Panc1 (cell line): Measurements from ENCODE around the gene WDR88. TPM values are rescaled to one million over a fixed set of nuclear protein-coding genes. Genes with fewer than 3 reads are reported as not detected.
"Not testable (repeated sequence)": the region's sequence is repeated elsewhere in the genome, so short reads cannot be mapped to it uniquely, and the experiment has no call there.

Source experiments
- ATAC-seq: fragments of 200-7000 bp; cut with Tn5 transposase; 2 replicates; pipeline ENCODE4 v1.9.1; 2020; ENCODE audit warnings: mild to moderate bottlenecking, moderate library complexity
- BruUV-seq: library from RNA; stranded (reverse); fragments of 400-500 nt; replicated peaks from 2 replicates; lab custom pipeline; 2021; lab: Mats Ljungman, UMichigan
- CTCF ChIA-PET: fragments of 300-600 bp; sonication (Branson Sonifier 250); formaldehyde crosslinking; loops from one replicate; lab custom pipeline; 2022; ENCODE audit warnings: antibody characterized with exemption; lab: Charles Lee
- POLR2A ChIA-PET: fragments of 300-600 bp; sonication (Branson Sonifier 250); formaldehyde crosslinking; loops from one replicate; lab custom pipeline; 2022; ENCODE audit warnings: antibody characterized with exemption; lab: Charles Lee
- DNase-seq: peaks from one replicate; pipeline ENCODE4 v3.0.0-alpha.2; 2010; ENCODE audit warnings: low read depth, low spot score
- H3K27ac ChIP-seq: 2 replicates; pipeline ENCODE4 v1.5.1; 2011; ENCODE audit warnings: mild to moderate bottlenecking, low read length, inconsistent platforms
- H3K27me3 ChIP-seq: fragments of 200-500 bp; sonication (Bioruptor generic); 2 replicates; pipeline ENCODE4 v1.6.0; 2014; ENCODE audit warnings: low read length, inconsistent platforms; ENCODE audit not compliant: control insufficient read depth, insufficient read depth
- H3K36me3 ChIP-seq: fragments of 200-500 bp; sonication (Bioruptor generic); 2 replicates; pipeline ENCODE4 v1.5.1; 2014; ENCODE audit warnings: inconsistent platforms, mild to moderate bottlenecking, low read length, moderate library complexity; ENCODE audit not compliant: control insufficient read depth, insufficient read depth
- H3K4me1 ChIP-seq: 2 replicates; pipeline ENCODE4 v1.5.1; 2011; ENCODE audit warnings: inconsistent platforms, mild to moderate bottlenecking, low read length, moderate library complexity; ENCODE audit not compliant: control insufficient read depth, insufficient read depth
- H3K4me3 ChIP-seq, 2 experiments: 2 replicates each; pipeline ENCODE4 v1.5.1; 2011 to 2012; ENCODE audit warnings: low read depth in 2 of 2, low read length in 2 of 2, mild to moderate bottlenecking in 2 of 2, inconsistent platforms in 1 of 2, moderate library complexity in 1 of 2
- H3K9me3 ChIP-seq: fragments of 200-500 bp; sonication (Bioruptor generic); 2 replicates; pipeline ENCODE4 v1.5.1; 2014; ENCODE audit warnings: low read depth, mild to moderate bottlenecking, inconsistent platforms, low read length, moderate library complexity; ENCODE audit not compliant: control insufficient read depth, insufficient read depth
- CTCF ChIP-seq: fragments of 450-650 bp; IDR thresholded peaks from 2 replicates; pipeline ENCODE4 v1.5.1; 2017; ENCODE audit warnings: mild to moderate bottlenecking
- POLR2AphosphoS5 ChIP-seq: IDR thresholded peaks from 2 replicates; pipeline ENCODE4 v1.6.1; 2012; ENCODE audit warnings: mild to moderate bottlenecking, low read depth, low read length, moderate library complexity
- REST ChIP-seq, 2 experiments: IDR thresholded peaks; 2 replicates each; pipeline ENCODE4 v1.6.1; 2011 to 2012; ENCODE audit warnings: low read depth in 2 of 2, control low read depth in 1 of 2, low read length in 1 of 2, mild to moderate bottlenecking in 1 of 2, moderate library complexity in 1 of 2; ENCODE audit not compliant: insufficient read depth in 1 of 2
- SIN3A ChIP-seq: IDR thresholded peaks from 2 replicates; pipeline ENCODE4 v1.6.1; 2012; ENCODE audit warnings: low read depth, mild to moderate bottlenecking, low read length, moderate library complexity, borderline replicate concordance; ENCODE audit not compliant: insufficient read depth
- TCF7L2 ChIP-seq: IDR thresholded peaks from 2 replicates; pipeline ENCODE4 v1.6.1; 2011; ENCODE audit warnings: mild to moderate bottlenecking, low read depth, low read length, inconsistent platforms
- in situ Hi-C: cut with HindIII; loops from 2 replicates; pipeline ENCODE4 v1.10.0; 2016; ENCODE audit warnings: low sequenced_read_pairs, low pct_unique_long_range_greater_than_20kb
- intact Hi-C: fragments of 100-400 bp; cut with micrococcal nuclease; formaldehyde crosslinking; loops from one replicate; pipeline ENCODE4 v1.10.0; 2022; ENCODE audit not compliant: unreplicated experiment
- total RNA-seq: library from RNA; stranded (reverse); gene quantifications from one replicate; pipeline ENCODE4 v1.2.1, GENCODE V29; 2021; ENCODE audit not compliant: unreplicated experiment

The WDR88 gene
- total RNA-seq, 1 experiment from 2014 or later: 0.31 TPM

DNA sequence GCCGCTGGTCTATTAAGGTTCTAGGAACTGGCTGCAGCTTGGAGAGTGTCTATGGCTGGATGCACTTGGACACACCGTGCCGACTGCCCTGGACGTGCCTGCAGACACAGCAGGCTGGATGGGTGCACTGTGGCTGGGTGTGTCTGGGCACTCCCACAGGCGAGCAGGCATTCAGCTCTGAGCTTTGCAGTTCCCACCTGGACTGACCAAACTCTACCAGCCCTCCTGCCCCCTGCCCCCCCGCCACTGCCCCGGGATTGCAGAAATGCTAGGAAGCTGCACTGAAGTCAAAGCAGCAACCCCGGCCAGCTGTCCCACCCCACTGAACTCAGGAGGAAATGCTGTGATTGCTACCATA is 55.2 kb downstream of the WDR88 start:
- H3K27me3 ChIP-seq: no peaks in the 10 kb centered on the region
- no peaks in the 10 kb centered on the region for H3K36me3 ChIP-seq
- TF ChIP-seq POLR2AphosphoS5 (no peak), SIN3A (no peak), CTCF (no peak)
- H3K4me1 ChIP-seq: peaks cover 4% of the 10 kb centered on the region
- no peak overlapping the region for H3K27ac ChIP-seq
- no peaks in the 10 kb centered on the region for H3K9me3 ChIP-seq
- ChIA-PET CTCF (interaction anchor here (0.6 kb wide), 1 partner anchor 221 kb away, joined by 5 read pairs; no protein-coding TSS in a partner anchor), POLR2A (no interaction called here)
- in situ Hi-C loops: no loop called here
- intact Hi-C loops: no loop called here
- DNase-seq: no peak
- H3K4me3 ChIP-seq: no peak overlapping the region
- peak; percentile 67 for ATAC-seq
- no TSS peak for BruUV-seq

DNA sequence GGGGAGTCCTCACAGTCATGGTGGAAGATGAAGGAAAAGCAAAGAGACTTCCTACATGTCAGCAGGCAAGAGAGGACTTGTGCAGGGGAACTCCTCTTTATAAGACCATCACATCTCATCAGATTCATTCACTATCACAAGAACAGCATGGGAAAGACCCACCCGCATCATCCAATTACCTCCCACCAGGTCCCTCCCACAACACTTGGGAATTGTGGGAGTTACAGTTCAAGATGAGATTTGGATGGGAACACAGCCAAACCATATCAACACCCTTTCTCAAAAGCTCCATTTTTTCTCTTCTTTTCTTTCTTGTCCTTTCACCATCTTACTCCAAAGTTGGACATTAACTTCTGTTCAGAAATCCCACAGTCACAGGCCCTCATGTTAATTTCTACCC is 57.5 kb downstream of the WDR88 start:
- no peak overlapping the region for H3K4me3 ChIP-seq
- CTCF ChIA-PET: no interaction called here
- TF ChIP-seq SIN3A (no peak), REST (IDR thresholded peaks at IDR 0.05; ENCODE audit: insufficient read depth in 1 of 2, low read depth in 2 of 2, low read length in 1 of 2) (no peak), POLR2AphosphoS5 (no peak), CTCF (no peak), TCF7L2 (no peak)
- ATAC-seq: no peak
- intact Hi-C loops: no loop called here
- BruUV-seq: no TSS peak
- DNase-seq: no peak
- H3K27me3 ChIP-seq: no peaks in the 10 kb centered on the region
- no peaks in the 10 kb centered on the region for H3K36me3 ChIP-seq
- H3K27ac ChIP-seq: no peak overlapping the region
- POLR2A ChIA-PET: no interaction called here
- H3K4me1 ChIP-seq: peaks cover 7% of the 10 kb centered on the region
- in situ Hi-C loops: no loop called here
- no peaks in the 10 kb centered on the region for H3K9me3 ChIP-seq

- POLR2A ChIA-PET, H3K27ac ChIP-seq, BruUV-seq, CTCF ChIA-PET, H3K36me3 ChIP-seq, H3K27me3 ChIP-seq, intact Hi-C loops, in situ Hi-C loops, DNase-seq, H3K9me3 ChIP-seq, H3K4me3 ChIP-seq, ATAC-seq: not testable (repeated sequence)
- H3K4me1 ChIP-seq: peaks cover 14% of the 10 kb centered on the region
Measured at GRCh38 chr19:33191092-33191491, 59.2 kb downstream of the WDR88 start.
